NCI-H1694 (cell line): ENCODE results near the gene OR2A14.
"Not testable (repeated sequence)": the region's sequence is repeated elsewhere in the genome, so short reads cannot be mapped to it uniquely, and the experiment has no call there.

Experiments used
- DNase-seq: peaks from one replicate; lab custom pipeline; 2025; lab: John Stamatoyannopoulos, UW

OR2A14 gene

GRCh38 chr7:144148224-144148827, 25.4 kb downstream of the OR2A14 start:
- no peak for DNase-seq

GRCh38 chr7:144158861-144159260, 35.9 kb downstream of the OR2A14 start:
- DNase-seq, result no peak

- DNase-seq, result no peak
These were observed 41.8 kb downstream of the OR2A14 start for GRCh38 chr7:144164784-144165183.

- DNase-seq, result not testable (repeated sequence)
These were observed 48.8 kb downstream of the OR2A14 start for GRCh38 chr7:144171594-144172350.

GRCh38 chr7:144174613-144175012, 51.6 kb downstream of the OR2A14 start:
- no peak for DNase-seq

GRCh38 chr7:144178380-144179164, 55.6 kb downstream of the OR2A14 start:
- DNase-seq, result peak; percentile 6

- DNase-seq, result not testable (repeated sequence)
These were observed 56.1 kb downstream of the OR2A14 start for GRCh38 chr7:144179165-144179479.
